GM03348 (cell line): ENCODE measurements around the gene MFSD1.

Experiments
- DNase-seq: peaks from one replicate; pipeline ENCODE4 v3.0.0; 2012; ENCODE audit warnings: low spot score

MFSD1 gene, protein sequence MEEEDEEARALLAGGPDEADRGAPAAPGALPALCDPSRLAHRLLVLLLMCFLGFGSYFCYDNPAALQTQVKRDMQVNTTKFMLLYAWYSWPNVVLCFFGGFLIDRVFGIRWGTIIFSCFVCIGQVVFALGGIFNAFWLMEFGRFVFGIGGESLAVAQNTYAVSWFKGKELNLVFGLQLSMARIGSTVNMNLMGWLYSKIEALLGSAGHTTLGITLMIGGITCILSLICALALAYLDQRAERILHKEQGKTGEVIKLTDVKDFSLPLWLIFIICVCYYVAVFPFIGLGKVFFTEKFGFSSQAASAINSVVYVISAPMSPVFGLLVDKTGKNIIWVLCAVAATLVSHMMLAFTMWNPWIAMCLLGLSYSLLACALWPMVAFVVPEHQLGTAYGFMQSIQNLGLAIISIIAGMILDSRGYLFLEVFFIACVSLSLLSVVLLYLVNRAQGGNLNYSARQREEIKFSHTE

DNA sequence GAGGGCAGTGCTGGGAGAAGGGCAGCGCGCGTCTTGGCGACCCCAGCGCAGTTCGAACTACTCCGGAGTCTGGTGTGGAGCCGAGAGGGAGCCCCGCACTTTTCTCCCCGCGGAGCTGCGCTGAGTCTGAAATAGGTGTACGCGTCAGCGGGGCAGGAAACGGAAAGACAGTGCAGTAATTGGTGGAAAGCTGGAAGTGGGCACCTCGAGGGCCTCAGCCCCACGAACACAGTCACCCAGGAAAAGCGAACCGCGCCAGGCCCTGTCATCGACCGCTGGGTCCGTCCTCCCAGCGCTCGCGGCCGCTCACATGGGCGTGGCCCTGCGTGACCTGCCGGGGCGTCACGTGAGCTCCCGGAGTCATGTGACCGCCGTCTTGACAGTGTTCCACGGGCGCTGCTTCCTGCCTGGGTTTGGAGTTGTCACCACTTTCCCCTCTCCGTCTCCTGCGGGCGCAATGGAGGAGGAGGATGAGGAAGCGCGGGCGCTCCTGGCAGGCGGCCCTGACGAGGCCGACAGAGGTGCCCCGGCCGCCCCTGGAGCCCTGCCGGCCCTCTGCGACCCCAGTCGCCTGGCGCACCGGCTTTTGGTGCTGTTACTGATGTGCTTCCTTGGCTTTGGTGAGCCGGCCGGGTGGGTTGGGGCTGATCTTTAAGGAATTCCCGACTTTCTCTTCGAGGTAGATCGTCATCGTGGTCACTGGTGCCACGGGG is at the start of gene MFSD1:
TSS of gene MFSD1 (plus strand) at position 359 of the 713 bp plus-strand sequence. CDS start at position 458, 99 bp downstream.
- DNase-seq: peak; percentile 97

DNA sequence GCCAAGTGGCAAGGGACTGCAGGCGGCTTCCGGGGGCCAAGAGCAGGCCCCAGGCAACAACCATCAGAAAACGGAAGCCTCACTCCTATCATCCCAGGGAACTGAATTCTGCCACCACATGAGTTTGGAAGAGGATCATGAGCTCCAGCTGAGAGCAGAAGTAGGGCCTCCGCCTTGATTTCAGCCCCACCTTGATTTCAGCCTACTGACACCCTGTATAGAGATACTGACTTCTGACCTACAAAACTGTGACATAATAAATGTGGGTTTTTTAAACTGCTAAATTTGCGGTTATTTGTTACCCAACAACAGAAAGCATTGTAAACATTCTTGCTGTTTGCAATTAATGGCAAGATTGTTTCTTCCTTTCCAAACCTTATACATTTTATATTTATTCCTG is 48.0 kb upstream of the MFSD1 start:
- DNase-seq: no peak

DNA sequence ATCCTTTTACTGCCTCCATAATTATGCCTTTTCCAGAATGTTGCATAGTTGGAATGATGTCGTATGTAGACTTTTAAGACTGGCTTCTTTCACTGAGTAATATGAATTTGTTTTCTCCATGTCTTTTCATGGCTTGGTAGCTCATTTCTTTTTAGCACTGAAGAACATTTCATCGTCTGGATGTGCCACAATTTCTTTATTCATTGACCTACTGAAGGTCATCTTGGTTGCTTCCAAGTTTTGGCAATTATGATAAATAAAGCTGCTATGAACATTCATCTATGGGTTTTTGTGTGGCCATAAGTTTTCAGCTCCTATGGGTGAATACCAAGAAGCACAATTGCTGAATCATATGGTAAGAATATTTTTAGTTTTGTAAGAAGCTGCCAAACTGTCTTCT is 46.4 kb upstream of the MFSD1 start:
- DNase-seq: no peak

DNA sequence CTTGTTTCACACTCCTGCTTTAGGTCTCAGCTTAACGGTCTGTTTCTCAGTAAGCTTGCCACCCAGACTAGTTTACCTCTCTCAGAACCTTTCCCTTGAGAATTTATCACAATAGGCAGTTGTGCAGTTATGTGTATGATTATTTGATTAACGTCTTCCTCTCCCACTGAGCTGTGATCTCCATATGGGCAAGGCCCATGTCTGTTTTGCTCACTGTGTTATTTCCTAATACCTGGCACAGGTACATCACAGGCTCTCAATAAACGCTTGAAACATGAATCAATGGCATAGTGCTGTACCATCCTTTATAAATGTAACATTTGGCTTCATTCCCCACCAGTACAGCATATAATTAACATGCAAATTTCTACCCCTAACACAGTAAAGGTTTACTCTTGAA is 40.5 kb upstream of the MFSD1 start:
- DNase-seq: no peak

DNA sequence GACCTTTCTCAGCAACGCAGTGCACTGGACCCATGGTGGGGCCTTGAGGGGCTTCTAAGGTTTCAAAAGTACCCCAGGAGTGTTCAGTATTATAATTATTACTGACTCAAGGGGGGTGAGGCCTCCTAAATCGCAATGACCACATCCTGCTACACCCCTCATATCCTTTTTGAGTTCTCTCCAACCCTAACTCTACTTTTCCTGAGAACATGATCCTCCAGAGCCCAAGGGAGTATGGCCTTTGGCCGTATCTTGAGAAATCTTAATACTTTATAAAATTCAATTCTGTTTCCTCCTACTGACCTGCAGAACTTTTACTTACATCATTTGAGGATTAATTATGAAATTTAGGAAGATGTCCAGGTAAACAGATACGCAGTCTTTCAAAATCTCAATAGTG is 39.2 kb upstream of the MFSD1 start:
- no peak for DNase-seq

DNA sequence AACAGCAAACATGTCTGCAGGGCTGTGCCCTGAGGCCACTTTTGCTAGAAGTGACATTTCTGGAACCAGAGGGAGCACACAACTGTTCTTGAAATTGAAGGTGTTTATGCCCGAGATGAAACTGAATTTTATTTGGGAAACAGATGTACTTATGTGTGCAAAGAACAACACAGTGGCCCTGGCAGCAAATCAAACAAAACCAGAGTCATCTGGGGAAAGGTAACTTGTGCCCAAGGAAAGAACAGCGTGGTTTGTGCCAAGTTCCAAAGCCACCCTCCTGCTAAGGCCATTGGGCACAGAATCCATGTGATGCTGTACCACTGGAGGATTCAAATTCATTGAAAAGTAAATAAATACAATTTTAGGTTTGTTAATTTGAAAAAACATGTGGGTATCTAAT is 38.4 kb upstream of the MFSD1 start:
- no peak for DNase-seq

DNA sequence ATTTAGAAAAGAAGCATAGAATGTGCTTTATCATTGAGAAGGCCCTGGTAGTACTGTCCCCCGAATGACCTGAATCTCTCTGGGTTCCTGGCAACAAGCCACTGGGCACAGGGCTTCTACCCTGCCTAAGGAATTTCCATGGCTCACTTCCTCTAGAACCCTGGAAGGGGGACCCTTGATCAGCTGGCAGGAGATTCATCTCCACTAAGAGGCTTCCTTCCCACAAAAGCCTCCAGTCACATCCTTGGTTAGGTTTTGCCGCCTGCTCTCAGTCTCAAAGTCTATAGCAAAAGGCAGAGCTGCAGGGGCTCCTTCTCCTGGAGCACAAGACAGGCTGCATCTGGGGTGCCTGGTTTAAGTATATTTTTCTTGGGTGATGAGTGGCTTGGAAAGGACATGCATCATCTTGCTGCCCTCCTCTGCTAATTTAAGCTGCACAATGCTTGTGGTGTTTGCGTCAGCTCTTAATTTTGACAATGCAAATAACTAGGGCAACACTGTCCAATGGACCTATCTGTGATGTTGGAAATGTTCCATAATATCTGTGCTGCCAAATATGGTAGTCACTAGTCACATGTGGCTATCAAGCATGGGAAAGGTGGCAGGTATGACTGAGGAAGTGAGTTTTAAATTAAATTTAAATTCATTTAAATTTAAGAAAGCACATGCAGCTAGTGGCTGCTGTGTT is 36.2 kb upstream of the MFSD1 start:
- no peak for DNase-seq

DNA sequence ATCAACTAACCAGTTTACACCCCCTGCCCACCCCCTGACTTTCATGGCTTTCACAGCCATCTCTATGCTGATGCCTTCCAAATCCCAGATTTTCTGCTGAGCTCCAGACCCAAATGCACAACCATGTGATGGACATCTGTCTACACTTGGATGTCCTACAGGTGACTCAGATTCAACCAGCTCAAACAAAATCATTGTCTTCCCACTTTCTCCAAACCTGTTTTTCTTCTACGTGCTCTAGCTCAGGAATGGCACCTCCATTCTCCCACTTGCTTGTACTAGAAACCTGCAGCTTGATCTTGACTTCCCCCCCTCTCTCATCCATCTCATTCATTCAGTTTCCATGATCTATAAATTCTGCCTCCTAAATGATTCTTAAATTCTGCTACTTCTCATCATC is 35.5 kb upstream of the MFSD1 start:
- no peak for DNase-seq

DNA sequence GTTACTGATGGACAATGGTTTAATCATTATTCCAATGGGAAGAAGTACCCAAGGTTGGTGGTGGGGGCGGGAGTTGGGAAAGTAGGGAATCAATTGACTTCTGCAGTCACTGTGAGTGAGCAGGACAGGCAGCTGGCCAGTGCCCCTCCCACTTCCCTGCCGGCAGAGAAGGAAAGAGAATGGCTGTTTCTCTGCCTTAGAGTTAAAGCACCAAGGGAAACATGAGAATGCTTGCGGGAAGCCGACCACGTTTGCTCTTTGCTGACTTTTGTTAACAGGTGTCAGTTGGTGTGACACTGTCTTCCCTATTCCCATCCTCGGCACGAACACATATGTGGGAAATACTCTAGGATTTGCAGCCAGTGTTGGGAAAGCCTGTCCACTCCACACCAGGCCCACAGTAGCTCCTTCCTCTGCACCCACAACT is 33.5 kb upstream of the MFSD1 start:
- DNase-seq: peak; percentile 77

DNA sequence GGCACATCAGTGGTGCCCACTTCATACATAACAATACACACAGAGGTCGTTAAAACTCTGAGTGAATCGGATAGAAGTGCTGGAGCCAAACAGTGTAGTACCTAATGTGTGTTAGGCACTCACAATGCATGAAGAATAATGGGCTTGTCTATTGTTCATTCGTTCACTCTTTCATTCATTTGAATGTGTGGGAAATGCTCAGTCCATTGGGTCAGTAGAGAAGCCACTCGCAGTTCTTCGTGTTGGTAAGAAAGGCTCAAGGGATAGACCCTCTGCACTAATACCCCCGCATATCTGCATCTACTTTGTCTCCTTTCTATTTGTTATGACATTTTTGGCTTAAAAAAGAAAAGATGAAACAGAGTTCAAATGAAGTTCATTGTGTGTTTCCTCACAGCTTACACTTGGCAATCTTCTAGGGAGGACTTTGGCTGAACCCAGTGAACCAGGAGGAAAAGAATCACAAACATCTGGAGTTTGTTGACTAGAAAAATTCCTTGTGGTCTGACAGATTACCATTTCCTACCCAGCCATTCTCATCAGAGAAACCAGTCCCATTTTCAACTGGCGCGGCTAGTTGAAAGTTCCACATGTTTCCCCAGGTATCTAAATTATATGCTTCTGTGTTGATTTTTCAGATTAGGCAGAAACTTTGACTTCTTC is 32.8 kb upstream of the MFSD1 start:
- DNase-seq: peak; percentile 88

DNA sequence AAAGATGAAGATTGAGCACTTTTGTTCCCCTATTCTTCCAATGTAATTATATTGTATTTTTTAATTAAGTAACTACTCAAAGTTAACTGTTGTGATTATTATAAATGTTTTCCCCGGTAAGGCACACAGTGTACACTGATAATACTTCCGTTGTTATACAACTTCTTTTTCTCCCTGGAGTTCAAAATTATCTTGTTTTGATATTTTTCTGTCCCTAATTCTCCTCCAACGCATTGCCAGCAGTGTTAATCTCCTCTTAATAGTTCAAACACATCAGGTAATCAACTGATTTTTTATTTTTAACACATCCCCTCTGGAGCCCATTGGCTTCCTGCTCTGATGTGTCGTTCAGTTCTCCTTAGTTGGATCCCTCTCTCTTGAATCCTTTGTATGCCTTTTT is 32.3 kb upstream of the MFSD1 start:
- no peak for DNase-seq

DNA sequence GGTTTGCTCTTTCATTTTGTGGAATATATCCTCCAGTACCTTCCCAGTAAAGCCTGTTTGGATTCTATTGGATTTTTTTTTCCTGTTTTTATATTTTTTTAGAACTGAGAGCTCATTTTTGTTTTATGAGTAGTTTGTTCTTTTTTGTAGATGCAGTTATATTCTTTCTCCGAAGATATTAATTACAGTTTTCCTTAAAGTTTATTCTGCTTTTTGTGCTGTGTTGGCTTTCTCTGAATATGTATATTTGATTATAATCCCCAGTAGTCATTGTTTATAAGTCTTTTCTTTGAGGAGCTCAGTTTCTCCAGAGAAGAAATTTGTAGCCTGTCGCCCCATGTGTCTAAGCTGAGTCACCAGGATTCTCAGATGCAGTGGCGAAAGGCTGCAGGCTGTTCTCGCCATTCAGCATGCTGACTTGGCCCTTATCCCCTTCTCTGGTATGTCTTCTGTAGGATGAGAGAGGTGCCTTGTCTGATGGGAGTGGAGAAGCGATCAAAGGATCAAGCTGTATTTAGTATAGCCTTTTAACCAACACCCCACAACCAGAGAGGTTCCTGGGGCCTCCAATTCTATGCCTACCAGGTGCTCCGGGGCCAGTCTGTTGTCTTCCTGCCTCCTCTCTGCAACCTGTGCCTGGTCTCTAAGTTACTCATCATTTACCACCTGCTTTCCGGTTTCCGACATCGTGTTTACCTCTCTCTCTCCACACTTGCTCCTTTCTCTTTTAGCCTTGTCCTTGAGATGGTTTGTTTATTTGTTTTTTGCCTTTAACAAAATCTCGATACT is 31.7 kb upstream of the MFSD1 start:
- peak; percentile 60 for DNase-seq

DNA sequence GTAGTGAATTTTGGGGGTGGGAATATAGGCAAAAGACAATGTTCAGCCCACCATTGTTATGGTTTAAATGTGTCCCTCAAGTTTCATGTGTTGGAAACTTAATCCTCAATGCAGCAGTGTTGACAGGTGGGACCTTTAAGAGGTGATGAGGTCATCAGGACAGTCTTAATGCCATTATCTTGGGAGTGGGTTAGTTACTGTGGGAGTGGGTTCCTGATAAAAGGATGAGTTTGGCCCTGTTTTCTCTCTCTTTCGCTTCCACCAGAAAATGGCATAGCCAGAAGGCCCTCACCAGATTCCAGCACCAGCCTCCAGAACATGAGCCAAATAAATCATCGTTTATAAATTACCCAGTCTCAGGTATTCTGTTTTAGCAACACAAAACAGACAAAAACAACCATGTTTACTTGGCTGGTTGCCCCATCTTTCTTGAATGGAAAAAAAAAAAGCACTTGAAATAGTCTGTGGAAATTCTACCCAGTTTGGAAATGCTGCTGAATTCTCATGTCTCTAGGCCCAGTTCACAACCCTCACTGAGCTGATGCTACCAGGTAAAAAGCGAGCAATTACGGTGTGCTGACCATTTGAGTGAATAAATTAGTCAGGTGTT is 31.0 kb upstream of the MFSD1 start:
- DNase-seq: no peak

DNA sequence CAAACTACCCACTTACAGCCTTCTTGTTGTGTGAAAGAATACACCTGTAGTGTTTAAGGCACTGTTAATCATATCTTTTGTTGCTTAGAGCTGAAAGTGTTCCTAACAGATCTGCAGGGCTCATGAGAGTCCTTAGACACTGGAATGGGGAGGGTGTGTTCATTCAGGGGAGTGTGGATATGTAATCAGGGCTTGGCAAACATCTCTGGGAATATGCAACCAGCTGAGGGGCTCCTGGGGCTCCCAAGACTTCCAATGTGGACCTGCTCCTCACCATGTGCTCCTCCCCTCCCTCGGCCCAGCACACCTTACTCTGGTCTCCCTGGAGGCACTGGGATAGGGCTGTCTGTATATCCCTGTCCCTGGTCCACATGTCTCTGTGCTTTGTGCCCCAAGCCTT is 30.3 kb upstream of the MFSD1 start:
- no peak for DNase-seq

DNA sequence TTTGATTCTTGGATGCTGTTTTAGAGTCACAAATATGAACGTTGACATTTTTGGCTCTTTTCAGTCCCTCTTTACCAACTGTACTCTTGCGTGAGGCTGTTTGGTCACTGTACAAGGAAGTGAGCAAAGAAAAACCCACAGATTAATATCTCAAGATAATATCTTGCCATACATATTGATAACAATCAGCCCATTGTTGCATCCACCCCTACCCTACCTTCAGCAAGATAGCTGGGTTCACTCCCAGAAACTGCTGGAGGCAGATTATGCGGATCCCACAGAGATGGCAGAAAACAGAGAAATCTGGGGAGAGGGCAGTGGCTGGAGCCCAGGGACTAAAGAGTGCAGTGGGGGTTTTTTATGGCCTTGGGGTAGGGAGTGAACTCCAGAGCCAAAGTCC is 29.9 kb upstream of the MFSD1 start:
- no peak for DNase-seq

DNA sequence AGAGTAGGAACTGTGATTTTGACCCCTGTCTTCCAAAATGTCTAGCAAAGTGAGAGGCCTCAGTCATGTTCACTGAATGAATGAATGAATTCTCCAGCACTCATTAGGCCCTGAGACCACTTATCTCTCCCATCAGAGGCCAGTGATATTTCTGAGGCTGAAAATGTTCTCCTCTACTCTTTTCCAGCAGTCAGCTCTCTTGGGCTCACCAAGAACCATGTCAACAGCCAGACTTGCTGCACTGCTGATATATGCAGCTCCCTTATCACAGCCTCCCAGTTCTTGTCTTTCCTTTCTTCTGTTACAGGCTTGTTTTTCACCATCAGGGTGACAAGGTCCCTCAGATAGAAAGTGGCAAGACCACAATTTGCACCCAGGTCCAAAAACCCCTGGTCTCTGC is 28.7 kb upstream of the MFSD1 start:
- no peak for DNase-seq

DNA sequence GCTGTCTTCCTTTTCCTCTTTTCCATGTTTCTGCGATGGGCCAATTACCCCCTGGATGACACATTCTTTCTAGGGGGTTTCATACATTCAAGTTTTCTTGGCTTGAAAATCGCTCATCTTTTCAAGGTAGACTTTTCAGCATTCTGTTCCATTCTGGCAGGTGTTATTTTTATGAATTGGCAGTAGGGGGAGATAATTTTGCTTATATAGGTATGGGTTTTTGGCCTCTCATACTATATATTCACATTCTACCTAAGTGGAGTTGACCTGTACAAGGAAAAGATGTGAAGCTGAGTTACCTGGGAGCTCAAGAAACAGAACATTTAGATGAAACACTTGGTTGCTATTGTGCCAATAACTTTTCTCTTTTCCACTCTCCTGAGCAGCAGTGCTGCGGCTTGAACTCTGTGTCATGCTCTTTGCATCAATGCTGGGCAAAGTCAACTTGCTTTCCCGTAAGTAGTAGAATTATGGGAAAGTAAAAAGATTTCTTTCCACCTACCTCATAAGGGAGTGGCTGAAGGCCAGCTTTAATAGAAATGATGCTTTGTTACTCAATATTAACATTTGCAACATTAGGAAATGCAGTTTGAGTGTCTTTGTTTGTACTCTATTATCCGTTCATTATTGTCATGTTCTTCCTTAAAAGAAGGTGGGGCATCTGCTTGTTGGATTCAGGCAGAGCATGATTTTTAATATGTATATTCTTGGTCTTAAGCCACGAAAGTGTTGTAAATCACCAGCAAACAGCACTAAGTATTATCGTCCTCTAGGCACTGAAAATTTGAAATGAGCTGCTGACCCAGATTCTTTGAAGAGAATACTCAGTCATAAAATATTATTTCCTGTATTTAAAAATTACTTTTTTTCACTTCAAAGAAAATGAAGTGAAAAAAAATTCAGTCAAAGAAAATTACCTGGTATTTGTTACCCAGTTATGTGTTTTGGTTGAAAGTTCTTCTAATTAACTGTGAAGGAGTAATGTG is 27.7 kb upstream of the MFSD1 start:
- no peak for DNase-seq

DNA sequence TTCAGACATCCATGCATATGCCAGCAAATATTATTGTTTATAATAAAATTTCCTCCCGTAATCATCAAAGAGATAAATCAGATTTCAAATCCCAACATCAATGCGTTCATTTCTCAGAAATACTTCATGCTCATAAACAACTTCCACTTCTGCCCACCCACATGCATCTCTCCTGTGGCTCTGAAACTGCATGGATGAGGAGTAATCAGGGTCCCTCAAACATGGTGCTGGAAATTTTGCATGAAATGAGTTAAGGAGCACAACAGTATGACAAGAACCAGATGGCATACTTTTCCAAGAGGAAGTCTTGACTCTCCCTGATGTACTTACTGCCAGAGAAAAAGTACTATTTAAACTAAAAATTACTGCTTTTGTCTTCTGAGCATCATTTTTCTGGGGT is 26.9 kb upstream of the MFSD1 start:
- no peak for DNase-seq

DNA sequence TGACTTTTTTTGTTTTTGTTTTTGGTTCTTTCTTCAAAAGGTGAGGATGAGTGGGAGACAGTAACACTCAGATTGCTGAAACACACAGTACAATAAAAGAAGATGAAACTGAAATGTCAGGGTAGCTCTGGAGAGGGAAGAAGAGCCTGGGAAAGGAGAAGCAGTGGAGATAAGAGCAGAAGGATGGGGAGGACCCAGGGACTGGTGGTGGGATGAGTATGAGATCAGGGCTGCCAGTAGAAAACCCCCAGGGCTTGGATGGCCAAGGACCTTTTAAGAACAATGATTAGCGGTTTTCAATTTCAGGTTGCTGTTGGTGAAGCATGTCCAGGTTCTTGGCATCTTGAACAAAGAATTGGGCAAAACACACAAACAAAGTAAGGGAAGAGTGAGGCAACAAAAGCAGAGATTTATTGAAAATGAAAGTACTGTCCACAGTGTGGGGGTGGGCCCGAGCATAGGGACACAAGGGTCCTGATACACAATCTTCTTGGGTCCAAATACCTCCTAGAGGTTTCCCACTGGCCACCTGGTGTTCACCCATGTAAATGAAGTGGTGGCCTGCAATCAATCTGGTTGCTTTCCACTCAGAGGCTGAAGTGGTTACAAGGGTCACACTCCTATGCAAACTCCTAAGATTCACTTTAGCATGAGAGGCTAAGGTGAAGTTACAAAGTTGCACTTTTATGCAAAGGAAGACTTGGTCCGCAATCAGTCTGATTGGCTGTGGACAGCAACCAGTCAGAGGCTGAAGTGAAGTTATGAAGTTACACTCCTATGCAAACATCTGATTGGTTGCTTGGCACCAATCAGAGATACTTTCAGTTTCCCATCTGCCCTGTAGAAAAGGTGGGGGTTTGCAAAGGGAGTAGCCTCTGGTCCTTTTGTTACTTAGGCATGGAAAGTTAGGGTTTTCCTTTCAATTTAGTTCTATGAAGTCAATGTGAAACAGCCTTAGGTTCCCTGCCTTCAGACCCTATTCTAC is 26.1 kb upstream of the MFSD1 start:
- DNase-seq: no peak
